HG03108 (cell line): ENCODE measurements around the gene MPV17.
"Not testable (repeated sequence)": the region's sequence is repeated elsewhere in the genome, so short reads cannot be mapped to it uniquely, and the experiment has no call there.

Experiments
- ATAC-seq: cut with Tn5 transposase; IDR thresholded peaks from one replicate; pipeline ENCODE4 v1.9.1; 2021; ENCODE audit warnings: moderate library complexity; ENCODE audit not compliant: unreplicated experiment

The MPV17 gene

GRCh38 chr2:27322766-27323595 lies at the start of gene MPV17:
Gene MPV17 (minus strand): TSS chr2:27323097. CDS start chr2:27322517, 580 bp downstream.
- peak; percentile 93 for ATAC-seq

GRCh38 chr2:27370816-27371620 lies 48.1 kb upstream of the MPV17 start:
- ATAC-seq: peak; percentile 23

- peak; percentile 89 for ATAC-seq
These were observed 47.3 kb upstream of the MPV17 start, which contains the start of the genes EIF2B4 and SNX17 for GRCh38 chr2:27370026-27370815. Gene EIF2B4 (minus strand): TSS chr2:27370338. CDS start chr2:27370314, 24 bp downstream. Gene SNX17 (plus strand): TSS chr2:27370616. CDS start chr2:27370744, 128 bp downstream.

GRCh38 chr2:27369471-27370025 lies 46.7 kb upstream of the MPV17 start:
- ATAC-seq: no peak

- ATAC-seq: no peak
These were observed 41.0 kb upstream of the MPV17 start for GRCh38 chr2:27363933-27364332.

- ATAC-seq: no peak
These were observed 40.0 kb upstream of the MPV17 start for GRCh38 chr2:27362678-27363420.

- peak; percentile 81 for ATAC-seq
These were observed 33.7 kb upstream of the MPV17 start, which contains the start of gene GTF3C2 for GRCh38 chr2:27356382-27357181. Gene GTF3C2 (minus strand): TSS chr2:27356764. CDS start chr2:27343554, 13,210 bp downstream.

- ATAC-seq: peak; percentile 29
These were observed 33.1 kb upstream of the MPV17 start for GRCh38 chr2:27356056-27356381.

- ATAC-seq: no peak
These were observed 31.7 kb upstream of the MPV17 start for GRCh38 chr2:27354597-27354927.

GRCh38 chr2:27353762-27354596 lies 31.1 kb upstream of the MPV17 start:
- ATAC-seq: no peak

GRCh38 chr2:27353386-27353761 lies 30.5 kb upstream of the MPV17 start:
- ATAC-seq: not testable (repeated sequence)

GRCh38 chr2:27351802-27352598 lies 29.1 kb upstream of the MPV17 start:
- ATAC-seq: no peak

- no peak for ATAC-seq
These were observed 27.3 kb upstream of the MPV17 start for GRCh38 chr2:27350106-27350693.

GRCh38 chr2:27347641-27348040 lies 24.7 kb upstream of the MPV17 start:
- no peak for ATAC-seq

GRCh38 chr2:27336173-27336572 lies 13.3 kb upstream of the MPV17 start:
- no peak for ATAC-seq

GRCh38 chr2:27335311-27335710 lies 12.4 kb upstream of the MPV17 start:
- no peak for ATAC-seq

GRCh38 chr2:27324720-27325119 lies 1.8 kb upstream of the MPV17 start:
- no peak for ATAC-seq
